ENCODE measurements around the gene TMPRSS3. TPM values are rescaled to one million over a fixed set of nuclear protein-coding genes. Genes with fewer than 3 reads are reported as not detected.

Gene TMPRSS3
- total and polyA plus RNA-seq, 3 donors from 2014 or later, result 0.40 to 0.56 TPM; not detected in 1

DNA sequence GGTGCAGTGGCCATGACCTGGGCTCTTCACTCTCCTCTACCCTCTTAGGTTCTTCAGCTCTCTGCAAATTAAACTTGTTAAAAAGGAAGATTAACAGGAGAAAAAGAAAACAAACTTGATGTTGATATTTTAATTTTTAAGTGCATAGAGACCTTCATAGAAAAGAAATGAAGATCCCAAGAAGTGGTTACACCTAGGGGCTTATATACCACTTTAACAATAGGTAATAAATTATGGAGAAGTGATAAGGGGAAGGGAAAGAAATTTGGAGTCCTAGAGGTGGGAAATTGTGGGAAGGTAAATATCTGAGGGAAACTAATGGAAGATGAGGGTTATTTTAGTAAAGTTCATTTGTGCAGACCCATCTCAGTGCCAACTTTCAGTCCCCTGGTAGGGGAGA, 64.2 kb downstream of the TMPRSS3 start:
- DNase-seq, result no peak
- Histone ChIP-seq H3K4me1 (no peaks in the 10 kb centered on the region), H3K4me3 (no peak overlapping the region), H3K36me3 (ENCODE audit: low read depth, missing control alignments) (no peaks in the 10 kb centered on the region), H3K27me3 (no peaks in the 10 kb centered on the region), H3K9me3 (no peaks in the 10 kb centered on the region), H3K27ac (no peak overlapping the region)
- TF ChIP-seq POLR2A (IDR thresholded peaks at IDR 0.05) (no peak), CTCF (IDR thresholded peaks at IDR 0.05) (no peak)
- intact Hi-C loops (cut with DNase I; ENCODE audit: low total_unique reads), result no loop called here

- no peak for DNase-seq
- H3K4me1 ChIP-seq, result no peaks in the 10 kb centered on the region
- 86 to 90% methylated on average over 4 of the region's 4 CpGs for WGBS, 2 donors
- H3K9me3 ChIP-seq, result no peaks in the 10 kb centered on the region
- intact Hi-C loops (cut with DNase I; ENCODE audit: low total_unique reads), result no loop called here
- no peak overlapping the region for H3K27ac ChIP-seq
- no peaks in the 10 kb centered on the region for H3K36me3 ChIP-seq (ENCODE audit: low read depth, missing control alignments)
- TF ChIP-seq POLR2A (IDR thresholded peaks at IDR 0.05) (no peak), CTCF (IDR thresholded peaks at IDR 0.05) (no peak)
- H3K27me3 ChIP-seq, result no peaks in the 10 kb centered on the region
- no peak overlapping the region for H3K4me3 ChIP-seq
These were observed 65.2 kb downstream of the TMPRSS3 start for GRCh38 chr21:42330380-42331371.

- Histone ChIP-seq H3K27ac (no peak overlapping the region), H3K9me3 (no peaks in the 10 kb centered on the region), H3K27me3 (no peaks in the 10 kb centered on the region), H3K36me3 (ENCODE audit: low read depth, missing control alignments) (no peaks in the 10 kb centered on the region), H3K4me3 (no peak overlapping the region), H3K4me1 (no peaks in the 10 kb centered on the region)
- intact Hi-C loops (cut with DNase I; ENCODE audit: low total_unique reads), result no loop called here
- WGBS, 2 donors, result 84 to 90% methylated on average over 6 of the region's 6 CpGs
- TF ChIP-seq CTCF (IDR thresholded peaks at IDR 0.05) (no peak), POLR2A (IDR thresholded peaks at IDR 0.05) (no peak)
- DNase-seq, result peak; percentile 5
These were observed 71.0 kb downstream of the TMPRSS3 start for GRCh38 chr21:42324896-42325295.

Small RNAs within 50 kb of the gene (small RNA-seq; reads per million reads assigned to genes)
- 0 reads per million in 2 donors for gene RNU6-1149P

Other genes starting within 250 kb of the TMPRSS3 start
- 1 to 10 TPM; 4.6 to 5.9 TPM for gene ABCG1, start 176.9 kb downstream of the TMPRSS3 start, total RNA-seq
- 5.1 TPM for gene ABCG1, start 176.9 kb downstream of the TMPRSS3 start, polyA plus RNA-seq (ENCODE audit: insufficient read depth, low read depth, low replicate concordance)
- gene TFF3, start 80.6 kb downstream of the TMPRSS3 start, total RNA-seq, result 10 to 100 TPM in 1 of 2 donors, 1 to 10 TPM in 1; 3.9 to 12.9 TPM
- 11.5 TPM for gene TFF3, start 80.6 kb downstream of the TMPRSS3 start, polyA plus RNA-seq (ENCODE audit: insufficient read depth, low read depth, low replicate concordance)
- not detected for gene TFF2, start 45.1 kb downstream of the TMPRSS3 start, total RNA-seq
- not detected for gene TFF2, start 45.1 kb downstream of the TMPRSS3 start, polyA plus RNA-seq (ENCODE audit: insufficient read depth, low read depth, low replicate concordance)
- not detected for gene TFF1, start 29.5 kb downstream of the TMPRSS3 start, total RNA-seq
- gene TFF1, start 29.5 kb downstream of the TMPRSS3 start, polyA plus RNA-seq (ENCODE audit: insufficient read depth, low read depth, low replicate concordance), result not detected
- 1 to 10 TPM in 1 of 2 donors, under 1 TPM in 1; 0.39 to 1.4 TPM for gene UBASH3A, start 7.8 kb upstream of the TMPRSS3 start, total RNA-seq
- gene UBASH3A, start 7.8 kb upstream of the TMPRSS3 start, polyA plus RNA-seq (ENCODE audit: insufficient read depth, low read depth, low replicate concordance), result 0.40 TPM
- 10 to 100 TPM; 10.4 to 20.8 TPM for gene RSPH1, start 100.2 kb upstream of the TMPRSS3 start, total RNA-seq
- gene RSPH1, start 100.2 kb upstream of the TMPRSS3 start, polyA plus RNA-seq (ENCODE audit: insufficient read depth, low read depth, low replicate concordance), result 59.6 TPM
- 10 to 100 TPM; 22.6 to 24.3 TPM for gene SLC37A1, start 117.8 kb upstream of the TMPRSS3 start, total RNA-seq
- gene SLC37A1, start 117.8 kb upstream of the TMPRSS3 start, polyA plus RNA-seq (ENCODE audit: insufficient read depth, low read depth, low replicate concordance), result 48.3 TPM